Activated CD4-positive, alpha-beta T cell treated with anti-CD3 and anti-CD28 coated beads for 1 hour (primary cell): Measurements from ENCODE around the gene TRIM38.
"Not testable (repeated sequence)": the region's sequence is repeated elsewhere in the genome, so short reads cannot be mapped to it uniquely, and the experiment has no call there.

Experiments used
- DNase-seq: peaks from one replicate; pipeline ENCODE4 v3.0.0-alpha.2; 2020

TRIM38 gene, protein sequence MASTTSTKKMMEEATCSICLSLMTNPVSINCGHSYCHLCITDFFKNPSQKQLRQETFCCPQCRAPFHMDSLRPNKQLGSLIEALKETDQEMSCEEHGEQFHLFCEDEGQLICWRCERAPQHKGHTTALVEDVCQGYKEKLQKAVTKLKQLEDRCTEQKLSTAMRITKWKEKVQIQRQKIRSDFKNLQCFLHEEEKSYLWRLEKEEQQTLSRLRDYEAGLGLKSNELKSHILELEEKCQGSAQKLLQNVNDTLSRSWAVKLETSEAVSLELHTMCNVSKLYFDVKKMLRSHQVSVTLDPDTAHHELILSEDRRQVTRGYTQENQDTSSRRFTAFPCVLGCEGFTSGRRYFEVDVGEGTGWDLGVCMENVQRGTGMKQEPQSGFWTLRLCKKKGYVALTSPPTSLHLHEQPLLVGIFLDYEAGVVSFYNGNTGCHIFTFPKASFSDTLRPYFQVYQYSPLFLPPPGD

GRCh38 chr6:25962149-25963127 is at the start of gene TRIM38:
TSS of gene TRIM38 (plus strand) at chr6:25962802. CDS start at chr6:25966523, 3,721 bp downstream.
- DNase-seq = peak; percentile 57

DNA sequence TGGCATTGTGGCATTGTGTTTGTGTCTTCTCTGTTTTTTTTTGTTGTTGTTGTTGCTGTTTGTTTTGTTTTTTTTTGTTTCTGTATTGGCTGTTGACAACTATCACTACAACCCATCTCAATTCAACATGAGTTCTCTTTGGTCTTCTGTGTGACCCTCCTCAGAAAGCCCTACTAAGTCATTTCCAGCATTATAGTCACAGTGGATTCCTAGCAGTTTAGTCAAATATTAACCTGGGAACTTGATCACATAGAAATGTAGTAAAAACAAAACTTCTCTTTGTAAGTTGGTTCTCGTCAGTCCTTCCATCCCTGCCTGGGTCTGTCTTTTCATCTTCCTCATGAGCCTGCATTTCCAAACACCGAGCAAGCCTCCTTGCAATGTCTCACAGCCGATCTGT is 48.9 kb upstream of the TRIM38 start:
- DNase-seq = no peak

GRCh38 chr6:25916330-25916729 is 46.3 kb upstream of the TRIM38 start:
- no peak for DNase-seq

DNA sequence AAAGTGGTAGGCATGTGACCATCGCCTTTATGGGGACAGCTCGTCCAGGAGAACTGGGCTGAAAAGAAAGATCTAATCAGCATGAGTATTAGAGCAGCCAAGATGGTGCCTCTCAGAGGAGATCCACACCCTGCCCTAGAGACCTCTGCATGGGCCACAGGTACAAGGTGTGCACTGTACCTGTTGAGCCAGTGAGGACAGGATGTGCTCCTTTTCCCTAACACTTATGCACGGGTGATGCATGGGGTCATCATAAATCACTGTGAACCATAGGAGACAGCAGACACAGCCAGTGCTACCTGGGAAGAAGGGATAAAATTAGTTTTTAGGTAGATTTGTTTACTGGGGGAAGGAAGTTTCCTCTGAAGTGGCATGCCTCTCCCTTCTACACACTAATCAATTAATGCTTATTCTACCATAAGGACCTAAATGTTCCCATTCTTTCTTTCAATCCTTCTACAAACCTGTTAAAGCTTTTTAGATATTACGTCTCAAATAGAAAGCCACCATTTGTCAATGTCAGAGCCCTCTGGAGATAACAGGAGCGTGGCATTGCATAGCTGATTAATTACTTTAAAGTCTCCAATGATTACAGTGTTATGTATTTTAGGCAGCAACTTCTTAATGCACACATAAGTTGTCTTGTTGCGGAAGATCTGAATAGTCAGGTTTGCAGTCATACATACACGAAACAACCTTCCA is 45.7 kb upstream of the TRIM38 start:
- no peak for DNase-seq

- no peak for DNase-seq
Measured at GRCh38 chr6:25918083-25918683, 44.4 kb upstream of the TRIM38 start.

DNA sequence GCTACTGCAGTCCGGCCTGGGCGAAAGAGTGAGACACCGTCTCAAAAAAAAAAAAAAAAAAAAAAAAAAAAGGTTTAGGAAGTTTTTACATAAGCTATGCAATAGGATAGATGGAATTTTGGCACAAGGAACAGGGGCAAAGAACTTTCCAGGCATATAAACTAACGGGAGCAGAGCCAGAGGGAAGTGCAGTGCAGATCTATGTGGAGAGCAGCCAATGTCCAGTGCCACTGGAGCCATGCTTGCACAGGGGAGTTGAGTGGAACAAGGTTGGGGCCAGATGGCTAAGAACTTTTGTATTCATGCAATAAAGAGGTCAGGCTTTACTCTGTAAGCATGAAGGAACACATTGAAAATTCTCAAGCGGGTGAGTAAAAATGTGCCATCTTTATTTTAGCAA is 42.9 kb upstream of the TRIM38 start:
- DNase-seq = no peak

GRCh38 chr6:25921525-25922203 is 40.9 kb upstream of the TRIM38 start:
- DNase-seq = no peak

DNA sequence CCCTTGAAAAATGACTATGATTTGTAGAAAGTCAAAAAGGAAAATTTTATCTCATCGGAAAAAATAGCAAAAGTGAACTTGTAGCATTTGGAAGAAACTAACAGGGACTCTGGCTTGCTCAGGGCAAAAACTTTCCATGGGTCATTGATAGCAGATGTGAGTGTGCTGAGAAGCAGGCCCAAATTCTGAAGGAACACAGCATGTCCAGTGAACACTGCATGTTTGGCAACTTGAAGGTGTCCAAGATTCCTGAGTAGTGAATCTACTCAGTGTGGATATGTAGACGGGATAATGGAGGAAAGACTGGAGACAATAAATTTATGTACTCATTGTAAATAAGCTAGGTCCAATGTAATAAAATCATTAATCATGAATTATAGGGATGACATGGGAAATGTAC is 40.3 kb upstream of the TRIM38 start:
- no peak for DNase-seq

DNA sequence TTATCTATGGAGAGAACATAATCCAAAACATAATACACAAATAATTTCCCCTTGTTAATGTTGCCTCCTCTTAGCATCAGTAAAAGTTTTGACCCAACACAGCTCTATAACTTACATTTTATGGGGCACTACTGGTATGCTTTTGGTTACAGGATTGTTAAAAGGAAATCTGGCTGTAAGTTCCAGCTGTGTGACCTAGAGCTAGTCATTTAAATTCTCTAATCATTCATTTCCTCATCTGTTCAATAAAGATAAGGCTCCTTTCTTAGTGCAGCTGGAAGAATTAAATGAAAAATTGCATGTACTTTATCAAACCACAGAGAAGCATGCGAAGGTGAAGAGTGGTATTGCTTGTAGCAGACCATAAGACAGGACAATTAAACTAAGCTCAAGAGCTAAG is 36.7 kb upstream of the TRIM38 start:
- no peak for DNase-seq

- DNase-seq = no peak
Measured at GRCh38 chr6:25927178-25927577, 35.4 kb upstream of the TRIM38 start.

DNA sequence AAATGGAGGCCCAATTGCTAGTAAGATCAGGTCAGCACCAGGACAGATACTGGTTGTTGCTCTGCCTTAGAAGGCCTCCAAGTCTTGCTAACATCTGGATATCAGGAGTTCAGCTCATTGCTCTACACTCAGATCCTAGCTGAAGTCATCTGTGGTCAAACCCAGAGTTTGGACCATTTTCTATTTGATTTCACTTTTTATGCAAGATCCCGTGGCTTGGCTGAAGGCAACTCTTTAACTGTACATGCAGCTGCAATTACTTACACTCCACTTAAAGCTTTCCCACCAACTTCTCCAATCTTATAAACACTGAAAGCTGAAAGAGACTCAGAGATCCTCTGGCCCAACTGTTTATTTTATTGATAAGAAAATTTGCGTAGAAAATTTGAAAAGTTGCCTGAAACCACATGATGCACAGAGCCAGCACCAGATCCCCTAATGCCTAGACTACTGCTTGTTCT is 34.8 kb upstream of the TRIM38 start:
- no peak for DNase-seq

DNA sequence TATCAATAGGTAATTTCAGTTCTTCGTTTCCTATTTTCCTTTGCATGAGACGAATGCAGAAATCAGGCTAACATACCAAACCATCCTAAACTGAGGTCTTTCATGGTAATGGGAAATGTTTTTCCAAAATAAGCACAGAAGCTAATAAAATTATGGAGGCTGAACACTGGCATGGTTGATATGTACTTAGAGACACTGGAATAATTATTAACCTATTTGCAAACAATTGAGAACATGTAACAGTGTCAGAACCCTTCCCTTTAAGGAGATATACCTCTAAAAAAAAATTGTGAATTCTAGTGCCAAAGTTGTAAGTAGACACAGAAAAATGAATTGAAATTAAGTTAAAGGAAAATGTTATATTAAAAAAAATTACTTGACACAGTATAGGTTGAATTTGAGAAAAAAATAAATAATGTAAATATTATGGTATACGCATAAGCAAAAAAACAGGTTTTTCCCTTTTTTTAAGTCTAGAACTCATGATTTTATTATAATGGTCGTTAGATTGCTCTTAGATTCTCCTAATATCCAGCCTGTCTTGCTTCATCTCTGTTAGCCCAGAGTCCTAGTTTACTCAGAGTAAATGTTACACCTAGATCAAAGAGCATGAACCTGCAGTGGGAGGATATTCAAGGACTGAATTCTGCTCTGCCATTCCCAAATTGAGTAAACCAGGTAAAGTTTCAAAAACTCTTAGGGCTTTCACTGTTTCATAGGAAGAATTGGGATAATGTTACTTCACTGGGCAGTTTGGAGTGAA is 33.9 kb upstream of the TRIM38 start:
- DNase-seq = no peak

- DNase-seq = not testable (repeated sequence)
Measured at GRCh38 chr6:25929785-25930184, 32.8 kb upstream of the TRIM38 start.

- no peak for DNase-seq
Measured at GRCh38 chr6:25930532-25931410, 31.8 kb upstream of the TRIM38 start, which contains the start of gene SLC17A2. TSS of gene SLC17A2 (minus strand) at chr6:25930691. CDS start at chr6:25925796, 4,895 bp downstream.

- DNase-seq = no peak
Measured at GRCh38 chr6:25931411-25931709, 31.2 kb upstream of the TRIM38 start.

GRCh38 chr6:25934156-25934555 is 28.4 kb upstream of the TRIM38 start:
- no peak for DNase-seq

DNA sequence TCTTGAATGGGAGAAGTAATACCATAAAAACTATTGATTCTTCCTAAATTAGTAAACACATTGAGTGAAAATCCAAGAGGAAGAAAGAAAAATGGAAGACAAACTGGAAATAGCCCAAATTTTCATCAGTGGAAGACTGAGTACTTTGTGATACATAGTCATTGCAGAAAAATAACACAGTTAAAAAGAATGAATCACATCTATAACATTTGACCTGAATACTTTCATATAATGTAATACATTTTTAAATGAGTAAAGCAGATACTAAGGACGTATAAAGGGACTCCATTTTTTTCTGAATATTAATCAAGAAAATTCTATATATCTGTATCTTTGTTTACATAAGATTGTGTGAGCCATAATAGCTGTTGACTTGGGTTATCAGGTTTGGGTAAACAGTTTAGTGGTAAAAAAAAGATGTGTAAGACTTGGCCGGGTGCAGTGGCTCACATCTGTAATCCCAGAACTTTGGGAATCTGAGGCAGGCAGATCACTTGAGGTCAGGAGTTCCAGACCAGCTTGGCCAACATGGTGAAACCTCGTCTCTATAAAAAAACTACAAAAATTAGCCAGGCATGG is 27.8 kb upstream of the TRIM38 start:
- DNase-seq = no peak

DNA sequence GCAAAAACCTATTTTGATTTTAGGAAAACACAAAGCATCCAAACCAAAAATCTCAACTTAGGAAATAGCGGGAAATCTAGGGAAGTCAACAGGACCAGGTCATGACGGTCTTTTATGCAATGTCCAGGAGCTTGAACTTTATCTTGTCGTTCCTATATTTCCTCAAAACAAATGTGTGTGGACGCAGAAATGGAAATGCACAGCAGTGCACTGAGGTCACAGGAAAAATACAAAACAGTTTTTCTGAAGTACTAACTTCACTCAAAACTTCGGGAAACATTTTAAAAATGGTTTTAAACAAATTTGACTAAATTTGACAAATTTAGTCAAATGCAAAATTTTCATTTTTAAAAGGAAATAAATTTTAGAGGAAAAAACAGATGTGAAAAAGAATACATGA is 26.6 kb upstream of the TRIM38 start:
- no peak for DNase-seq

- no peak for DNase-seq
Measured at GRCh38 chr6:25939593-25939992, 23.0 kb upstream of the TRIM38 start.
